Colonic mucosa (tissue), 4 donors: ENCODE measurements around the gene KRTCAP3. TPM values are rescaled to one million over a fixed set of nuclear protein-coding genes. Genes with fewer than 3 reads are reported as not detected.

Source experiments
- DNase-seq: peaks from one replicate; pipeline ENCODE4 v3.0.0-alpha.2; 2020
- H3K27ac ChIP-seq: fragments of 200-600 bp; one replicate; pipeline ENCODE4 v1.8.0; 2021
- H3K27me3 ChIP-seq: fragments of 200-600 bp; one replicate; pipeline ENCODE4 v1.8.0; 2021
- H3K36me3 ChIP-seq: fragments of 200-600 bp; one replicate; pipeline ENCODE4 v1.8.0; 2021
- H3K4me1 ChIP-seq: fragments of 200-600 bp; one replicate; pipeline ENCODE4 v1.8.0; 2021; ENCODE audit warnings: mild to moderate bottlenecking
- H3K4me3 ChIP-seq: fragments of 200-600 bp; one replicate; pipeline ENCODE4 v1.8.0; 2021
- H3K9ac ChIP-seq, 2 donors: one replicate each; pipeline ENCODE4 v1.7.0; 2013; ENCODE audit warnings: control low read depth in 2 of 2, low read depth in 2 of 2, low read length in 2 of 2
- H3K9me3 ChIP-seq: fragments of 200-600 bp; one replicate; pipeline ENCODE4 v1.8.0; 2021
- intact Hi-C: fragments of 100-400 bp; cut with DNase I; formaldehyde crosslinking; loops from one replicate; pipeline ENCODE4 v1.14.1; 2022
- total RNA-seq, 2 donors: library from RNA; stranded (reverse); fragmentation: NEBNext Ultra II Directional in 1 of 2; extraction: Animal tissue kit (Norgen Biotek cat#: 25700) in 1 of 2; gene quantifications; one replicate each; pipeline ENCODE4 v1.2.1, GENCODE V29; 2021
- TF ChIP-seq, protein P1 (sequence below): fragments of 200-600 bp; IDR thresholded peaks from one replicate; pipeline ENCODE4 v1.8.0; 2022; ENCODE audit warnings: antibody characterized with exemption, mild to moderate bottlenecking
- donor health status: healthy.
- donor health status: DM: no; HTN: no; CAD: no.
- donor health status: DM: no; HTN: no; CAD: no.

KRTCAP3 gene
- total RNA-seq, 2 donors from 2014 or later = 91.8 to 147 TPM

DNA sequence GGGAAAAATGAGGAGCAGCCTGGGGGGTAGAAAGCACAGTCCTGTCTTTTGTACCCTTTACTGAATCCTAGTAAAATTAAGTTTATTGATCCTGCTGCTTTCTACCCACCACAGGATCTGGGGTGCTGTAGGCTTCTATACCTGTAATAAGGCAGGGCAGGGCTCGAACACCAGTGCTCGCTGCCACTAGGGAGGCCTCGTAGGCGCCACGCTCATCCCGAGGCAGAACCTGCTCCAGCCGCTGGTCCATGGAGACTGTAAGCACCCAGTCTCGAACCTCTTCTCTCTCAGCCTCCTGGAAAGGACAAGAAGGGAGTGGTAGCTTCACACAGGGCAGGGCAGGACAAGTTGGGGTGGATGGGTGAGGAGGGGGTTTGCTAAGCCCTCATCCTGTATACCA is 3.0 kb downstream of the KRTCAP3 start:
- intact Hi-C loops = no loop called here
- no peaks in the 10 kb centered on the region for H3K9me3 ChIP-seq
- H3K27ac ChIP-seq = peak overlapping the region; percentile 91
- no peak overlapping the region for H3K4me3 ChIP-seq
- H3K4me1 ChIP-seq = no peaks in the 10 kb centered on the region
- H3K27me3 ChIP-seq = no peaks in the 10 kb centered on the region
- no peak for DNase-seq
- H3K9ac ChIP-seq = peak overlapping the region in 1 of 2 donors; percentile 48
- H3K36me3 ChIP-seq = peaks cover under 1% of the 10 kb centered on the region
- TF ChIP-seq, protein P1, sequence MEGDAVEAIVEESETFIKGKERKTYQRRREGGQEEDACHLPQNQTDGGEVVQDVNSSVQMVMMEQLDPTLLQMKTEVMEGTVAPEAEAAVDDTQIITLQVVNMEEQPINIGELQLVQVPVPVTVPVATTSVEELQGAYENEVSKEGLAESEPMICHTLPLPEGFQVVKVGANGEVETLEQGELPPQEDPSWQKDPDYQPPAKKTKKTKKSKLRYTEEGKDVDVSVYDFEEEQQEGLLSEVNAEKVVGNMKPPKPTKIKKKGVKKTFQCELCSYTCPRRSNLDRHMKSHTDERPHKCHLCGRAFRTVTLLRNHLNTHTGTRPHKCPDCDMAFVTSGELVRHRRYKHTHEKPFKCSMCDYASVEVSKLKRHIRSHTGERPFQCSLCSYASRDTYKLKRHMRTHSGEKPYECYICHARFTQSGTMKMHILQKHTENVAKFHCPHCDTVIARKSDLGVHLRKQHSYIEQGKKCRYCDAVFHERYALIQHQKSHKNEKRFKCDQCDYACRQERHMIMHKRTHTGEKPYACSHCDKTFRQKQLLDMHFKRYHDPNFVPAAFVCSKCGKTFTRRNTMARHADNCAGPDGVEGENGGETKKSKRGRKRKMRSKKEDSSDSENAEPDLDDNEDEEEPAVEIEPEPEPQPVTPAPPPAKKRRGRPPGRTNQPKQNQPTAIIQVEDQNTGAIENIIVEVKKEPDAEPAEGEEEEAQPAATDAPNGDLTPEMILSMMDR = no peak

DNA sequence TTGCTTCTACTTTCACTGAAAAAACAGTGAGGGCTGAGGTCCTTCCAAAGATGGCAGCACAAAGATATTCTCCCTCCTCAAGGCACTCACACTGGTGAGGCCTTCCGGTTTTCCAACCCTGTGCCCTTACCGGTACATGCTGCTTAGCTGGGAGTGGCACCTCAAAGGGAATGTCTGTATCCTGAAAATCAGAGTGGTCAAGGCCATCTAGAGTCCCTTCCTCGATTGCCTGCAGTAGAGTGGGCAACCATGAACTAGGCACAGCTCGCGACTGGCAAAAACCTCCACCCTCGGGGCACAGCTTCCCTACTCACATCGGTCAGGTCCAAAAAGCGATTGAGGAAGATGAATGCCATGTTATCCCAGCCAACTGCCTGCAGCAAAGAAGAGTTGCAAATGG is 3.4 kb downstream of the KRTCAP3 start:
- peak overlapping the region; percentile 6 for H3K4me3 ChIP-seq
- H3K27me3 ChIP-seq = no peaks in the 10 kb centered on the region
- peak overlapping the region; percentile 48 to 64 for H3K9ac ChIP-seq
- peak overlapping the region; percentile 91 for H3K27ac ChIP-seq
- no peaks in the 10 kb centered on the region for H3K9me3 ChIP-seq
- intact Hi-C loops = no loop called here
- DNase-seq = peak; percentile 50
- TF ChIP-seq, protein P1 = no peak
- no peaks in the 10 kb centered on the region for H3K4me1 ChIP-seq
- H3K36me3 ChIP-seq = no peaks in the 10 kb centered on the region

DNA sequence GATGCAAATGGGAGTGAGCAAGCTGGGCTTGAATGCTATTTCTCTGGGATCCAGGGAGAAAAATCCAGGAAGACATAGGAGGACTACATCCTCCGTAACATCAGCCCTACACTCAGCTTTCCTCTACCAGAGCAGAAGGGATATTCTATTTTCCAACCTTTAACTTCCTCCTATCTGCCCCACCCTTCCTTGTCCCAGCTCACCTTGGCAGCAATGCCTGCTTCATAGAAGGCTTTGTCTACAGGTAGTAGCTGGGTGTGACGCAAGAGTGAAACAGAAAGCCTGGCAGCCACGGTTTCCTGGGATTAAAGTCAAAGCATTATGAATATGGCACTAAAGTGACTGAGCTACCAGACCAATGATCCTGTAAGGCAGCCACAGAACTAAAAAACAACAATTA is 3.9 kb downstream of the KRTCAP3 start:
- Histone ChIP-seq H3K9ac (peak overlapping the region; percentile 48 to 64), H3K4me3 (peak overlapping the region; percentile 6), H3K4me1 (no peaks in the 10 kb centered on the region), H3K27ac (peak overlapping the region; percentile 91), H3K9me3 (no peaks in the 10 kb centered on the region), H3K27me3 (no peaks in the 10 kb centered on the region), H3K36me3 (no peaks in the 10 kb centered on the region)
- peak; percentile 90 for DNase-seq
- TF ChIP-seq, protein P1 = no peak
- intact Hi-C loops = no loop called here

DNA sequence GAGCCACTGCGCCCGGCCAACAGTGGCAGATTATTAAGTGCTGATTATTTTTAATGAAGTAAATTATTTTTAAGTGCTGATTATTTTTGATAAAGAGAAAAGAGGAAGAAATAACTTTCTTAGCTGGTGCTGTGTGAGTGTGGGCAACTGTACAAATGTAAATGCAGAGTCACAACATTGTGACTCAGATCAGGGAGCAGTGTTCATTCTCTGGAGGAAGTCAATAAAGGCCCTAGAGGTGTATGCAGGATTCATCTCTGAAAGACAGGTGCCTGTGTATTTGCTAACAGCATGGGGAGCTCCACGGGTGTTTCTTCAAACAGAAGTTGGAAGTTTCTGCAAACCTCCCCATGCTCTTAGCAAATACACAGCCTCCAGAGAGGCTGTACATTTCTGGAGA is 6.2 kb downstream of the KRTCAP3 start:
- no peak for DNase-seq
- no peaks in the 10 kb centered on the region for H3K27me3 ChIP-seq
- H3K9me3 ChIP-seq = no peaks in the 10 kb centered on the region
- H3K27ac ChIP-seq = no peak overlapping the region
- H3K4me1 ChIP-seq = no peaks in the 10 kb centered on the region
- H3K36me3 ChIP-seq = no peaks in the 10 kb centered on the region
- TF ChIP-seq, protein P1 = no peak
- no peak overlapping the region for H3K4me3 ChIP-seq
- intact Hi-C loops = no loop called here
- no peak overlapping the region for H3K9ac ChIP-seq

DNA sequence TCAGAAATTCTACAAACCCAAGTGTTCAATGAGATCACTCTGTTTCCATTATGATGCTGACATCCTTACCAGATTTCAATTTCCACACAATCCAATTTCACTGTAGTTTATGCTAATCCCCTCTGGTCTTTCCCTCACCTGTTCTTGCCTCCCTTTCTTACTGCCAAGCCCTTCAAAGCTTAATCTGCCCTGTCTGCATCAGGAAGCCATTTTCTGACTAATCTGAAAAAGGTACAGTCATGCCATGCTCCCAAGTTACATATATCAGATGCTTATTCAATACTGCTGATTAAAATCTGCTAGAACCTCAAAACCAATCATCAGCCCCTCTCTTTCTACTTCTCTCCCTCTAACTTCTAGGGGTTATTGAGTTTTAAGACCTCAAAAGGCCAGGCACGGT is 8.9 kb downstream of the KRTCAP3 start:
- Histone ChIP-seq H3K27ac (no peak overlapping the region), H3K27me3 (no peaks in the 10 kb centered on the region), H3K4me3 (no peak overlapping the region), H3K4me1 (no peaks in the 10 kb centered on the region), H3K9ac (no peak overlapping the region), H3K36me3 (no peaks in the 10 kb centered on the region), H3K9me3 (no peaks in the 10 kb centered on the region)
- TF ChIP-seq, protein P1 = no peak
- DNase-seq = no peak
- intact Hi-C loops = no loop called here

DNA sequence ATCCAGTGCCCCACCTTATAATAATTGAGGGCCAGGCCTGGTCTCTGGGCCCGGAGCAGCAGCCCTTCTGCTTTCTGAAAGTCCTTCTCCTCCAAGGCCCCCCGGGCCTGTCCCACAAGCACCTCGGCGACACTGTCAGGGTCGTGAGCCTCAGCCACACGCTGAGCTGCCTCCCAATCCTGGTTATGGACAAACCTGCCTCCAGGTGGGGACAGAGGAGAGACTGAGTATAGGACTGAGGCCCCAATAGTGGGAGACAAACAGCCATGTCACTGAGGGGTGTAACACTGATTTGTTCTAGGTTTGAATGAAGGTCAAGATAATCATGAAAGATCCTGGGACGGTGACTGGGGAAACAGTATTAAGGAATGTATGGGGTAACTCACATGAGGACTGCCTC is 11.8 kb downstream of the KRTCAP3 start:
- DNase-seq = no peak
- TF ChIP-seq, protein P1 = no peak
- H3K9me3 ChIP-seq = no peaks in the 10 kb centered on the region
- H3K27ac ChIP-seq = no peak overlapping the region
- H3K4me3 ChIP-seq = no peak overlapping the region
- H3K36me3 ChIP-seq = no peaks in the 10 kb centered on the region
- no peaks in the 10 kb centered on the region for H3K4me1 ChIP-seq
- intact Hi-C loops = no loop called here
- H3K9ac ChIP-seq = no peak overlapping the region
- no peaks in the 10 kb centered on the region for H3K27me3 ChIP-seq
